Vagina (tissue), 2 donors: Measurements from ENCODE around the gene SLC16A6.

Experiments used
- CTCF ChIP-seq, 3 experiments: fragments of 450-650 bp in 2 of 3; fragments of 200-600 bp in 1 of 3; sonication (generic) in 1 of 3; IDR thresholded peaks; one replicate each; pipeline ENCODE4 v1.5.1; 2017 to 2019; ENCODE audit warnings: antibody characterized with exemption in 3 of 3, mild to moderate bottlenecking in 2 of 3, moderate library complexity in 2 of 3
- POLR2A ChIP-seq, 2 donors: fragments of 450-650 bp; IDR thresholded peaks; one replicate each; pipeline ENCODE4 v1.6.1; 2017; ENCODE audit warnings: antibody characterized with exemption in 2 of 2, mild to moderate bottlenecking in 2 of 2, moderate library complexity in 2 of 2
- POLR2AphosphoS5 ChIP-seq, 2 donors: sonication (generic); formaldehyde crosslinking; IDR thresholded peaks; one replicate each; pipeline ENCODE4 v1.9.0; 2017; ENCODE audit warnings: antibody characterized with exemption in 2 of 2, mild to moderate bottlenecking in 2 of 2, low read depth in 1 of 2; ENCODE audit not compliant: insufficient read depth in 1 of 2

- TF ChIP-seq CTCF (IDR thresholded peaks at IDR 0.05): no peak
- no peak for TF ChIP-seq POLR2A (IDR thresholded peaks at IDR 0.05)
- TF ChIP-seq POLR2AphosphoS5 (IDR thresholded peaks at IDR 0.05; ENCODE audit: insufficient read depth in 1 of 2, low read depth in 1 of 2): peak in 1 of 2 donors; percentile 28
Observed at GRCh38 chr17:68314916-68315535, 24.1 kb upstream of the SLC16A6 start.
